ENCODE data around the gene SLC15A5. TPM values are rescaled to one million over a fixed set of nuclear protein-coding genes. Genes with fewer than 3 reads are reported as not detected.

SLC15A5 gene
- total RNA-seq, 4 donors from 2014 or later: 0.50 TPM; not detected in 3

DNA sequence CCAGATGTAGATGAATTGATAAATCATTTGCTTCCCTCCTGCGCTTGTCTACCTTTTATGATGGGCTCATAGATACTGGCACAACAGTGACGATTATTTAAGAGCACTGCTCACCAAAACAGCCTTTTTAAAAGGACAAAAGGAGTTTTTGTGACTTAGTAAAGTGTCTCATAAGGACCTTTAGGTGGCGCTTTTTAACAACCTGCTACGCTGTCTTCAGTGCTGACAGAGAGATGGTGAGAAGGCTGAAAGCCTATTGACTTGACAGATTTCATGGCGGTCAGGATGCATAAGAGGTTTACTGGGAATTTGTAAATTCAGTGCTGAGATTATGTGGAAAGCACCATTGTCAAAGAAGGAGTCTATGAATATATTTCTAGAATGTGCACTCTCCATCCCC is 87.6 kb downstream of the SLC15A5 start:
- TF ChIP-seq, protein P1, sequence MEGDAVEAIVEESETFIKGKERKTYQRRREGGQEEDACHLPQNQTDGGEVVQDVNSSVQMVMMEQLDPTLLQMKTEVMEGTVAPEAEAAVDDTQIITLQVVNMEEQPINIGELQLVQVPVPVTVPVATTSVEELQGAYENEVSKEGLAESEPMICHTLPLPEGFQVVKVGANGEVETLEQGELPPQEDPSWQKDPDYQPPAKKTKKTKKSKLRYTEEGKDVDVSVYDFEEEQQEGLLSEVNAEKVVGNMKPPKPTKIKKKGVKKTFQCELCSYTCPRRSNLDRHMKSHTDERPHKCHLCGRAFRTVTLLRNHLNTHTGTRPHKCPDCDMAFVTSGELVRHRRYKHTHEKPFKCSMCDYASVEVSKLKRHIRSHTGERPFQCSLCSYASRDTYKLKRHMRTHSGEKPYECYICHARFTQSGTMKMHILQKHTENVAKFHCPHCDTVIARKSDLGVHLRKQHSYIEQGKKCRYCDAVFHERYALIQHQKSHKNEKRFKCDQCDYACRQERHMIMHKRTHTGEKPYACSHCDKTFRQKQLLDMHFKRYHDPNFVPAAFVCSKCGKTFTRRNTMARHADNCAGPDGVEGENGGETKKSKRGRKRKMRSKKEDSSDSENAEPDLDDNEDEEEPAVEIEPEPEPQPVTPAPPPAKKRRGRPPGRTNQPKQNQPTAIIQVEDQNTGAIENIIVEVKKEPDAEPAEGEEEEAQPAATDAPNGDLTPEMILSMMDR (IDR thresholded peaks at IDR 0.05): no peak
- DNase-seq (ENCODE audit: low spot score) (no peak), ATAC-seq (ENCODE audit: low FRiP score) (no peak)

DNA sequence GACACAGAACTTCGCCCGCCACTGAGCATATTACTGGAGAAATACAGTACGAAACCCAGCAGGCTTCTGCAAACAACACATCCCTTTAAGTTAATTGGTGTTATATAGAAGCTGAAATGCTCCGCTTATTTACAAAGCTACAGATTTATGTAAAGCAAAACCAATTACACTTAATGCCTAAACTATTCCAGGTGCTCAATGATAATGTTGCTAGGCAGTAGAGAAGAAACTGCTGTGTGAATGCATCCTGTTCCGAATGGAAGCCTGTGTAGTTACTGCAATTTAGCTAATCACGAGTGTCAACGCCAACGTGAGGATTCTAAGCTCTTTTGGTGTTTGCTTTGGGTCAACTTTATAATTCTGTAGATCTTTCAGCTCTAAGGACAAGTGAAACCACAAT is 89.8 kb downstream of the SLC15A5 start:
- no peak for ATAC-seq (ENCODE audit: low FRiP score)
- TF ChIP-seq, protein P1 (IDR thresholded peaks at IDR 0.05): no peak

DNA sequence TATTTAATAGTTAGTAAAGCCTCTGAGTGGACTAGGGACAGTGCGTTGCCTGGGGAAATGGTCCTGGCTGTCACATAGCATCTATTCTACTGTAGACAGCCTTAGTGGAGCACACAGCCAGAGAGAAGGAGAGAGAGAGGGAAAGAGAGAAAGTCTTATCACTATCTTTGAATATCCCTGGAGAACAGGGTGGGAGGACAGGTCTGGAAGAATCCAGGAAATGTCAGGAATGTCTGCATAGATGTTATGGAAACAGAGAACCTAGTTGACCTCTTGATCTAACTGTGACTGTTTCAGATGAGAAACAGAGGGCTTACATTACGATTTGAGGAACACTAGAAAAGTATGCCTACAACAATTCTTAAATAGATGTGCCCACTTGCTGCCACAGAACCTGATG is 92.8 kb downstream of the SLC15A5 start:
- ATAC-seq (ENCODE audit: low FRiP score) (no peak), DNase-seq (ENCODE audit: low spot score) (no peak)
- TF ChIP-seq, protein P1 (IDR thresholded peaks at IDR 0.05): no peak

More for the DNA sequence above, 89.8 kb downstream of the SLC15A5 start:
- DNase-seq (ENCODE audit: low spot score): no peak

DNA sequence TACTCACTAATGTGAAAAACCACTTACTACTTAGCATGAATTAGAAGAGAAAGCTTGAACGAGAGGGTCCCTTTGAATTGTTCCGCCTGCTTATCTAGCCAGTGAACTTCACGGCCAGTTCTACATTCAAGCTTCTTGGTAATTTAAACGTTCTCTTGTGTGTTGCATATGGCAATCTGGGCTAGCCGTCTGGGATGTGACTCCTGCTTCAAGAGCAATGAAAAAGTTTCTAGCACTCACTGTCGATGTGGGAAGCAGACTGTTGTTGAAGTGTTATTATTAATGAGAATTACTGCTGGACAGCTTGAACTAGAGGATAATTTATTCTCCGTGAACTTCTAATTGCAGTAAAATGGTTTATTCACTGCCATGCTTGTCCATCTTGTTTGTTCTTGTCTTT is 93.9 kb downstream of the SLC15A5 start:
- TF ChIP-seq, protein P1 (IDR thresholded peaks at IDR 0.05): no peak
- DNase-seq (ENCODE audit: low spot score) (no peak), ATAC-seq (ENCODE audit: low FRiP score) (no peak)

DNA sequence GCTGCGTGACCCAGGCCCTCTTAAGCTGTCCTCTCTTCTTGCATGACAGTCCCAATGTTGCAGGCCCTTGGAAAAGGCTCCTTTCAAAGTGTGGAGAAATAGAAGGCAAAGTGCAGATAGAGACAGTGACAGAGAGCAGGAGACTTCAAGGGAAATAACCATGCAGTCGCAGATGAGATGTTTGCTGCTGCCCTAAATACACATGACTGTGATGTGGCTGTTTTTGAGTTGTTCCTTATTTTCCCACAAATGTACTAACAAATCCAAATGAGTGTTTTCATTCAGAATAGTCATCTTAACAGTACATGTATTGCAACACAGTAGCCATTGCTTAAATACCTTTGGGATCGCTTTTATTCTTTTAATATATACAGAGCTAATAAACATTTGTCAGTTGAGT is 101.6 kb downstream of the SLC15A5 start:
- DNase-seq (ENCODE audit: low spot score): no peak
- peak; percentile 48 for ATAC-seq (ENCODE audit: low FRiP score)
- TF ChIP-seq, protein P1 (IDR thresholded peaks at IDR 0.05): no peak

DNA sequence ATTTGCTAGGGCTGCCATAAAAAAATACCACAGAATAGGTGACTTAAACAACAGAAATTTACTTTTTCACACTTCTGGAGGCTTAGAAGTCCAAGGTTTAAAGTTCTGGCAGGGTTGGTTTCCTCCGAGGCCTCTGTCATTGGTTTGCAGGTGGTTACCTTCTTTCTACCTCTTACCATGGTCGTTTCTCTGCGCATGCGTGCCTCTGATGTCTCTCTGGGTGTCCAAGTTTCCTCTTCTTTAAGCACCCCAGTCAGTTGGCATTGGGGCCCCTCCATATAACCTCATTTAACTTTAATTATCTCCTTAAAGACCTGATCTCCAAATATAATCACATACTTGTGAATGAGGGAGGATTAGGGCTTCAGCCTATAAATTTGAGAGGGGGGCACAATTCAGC is 103.2 kb downstream of the SLC15A5 start:
- TF ChIP-seq, protein P1 (IDR thresholded peaks at IDR 0.05): no peak
- no peak for DNase-seq (ENCODE audit: low spot score)
- no peak for ATAC-seq (ENCODE audit: low FRiP score)

DNA sequence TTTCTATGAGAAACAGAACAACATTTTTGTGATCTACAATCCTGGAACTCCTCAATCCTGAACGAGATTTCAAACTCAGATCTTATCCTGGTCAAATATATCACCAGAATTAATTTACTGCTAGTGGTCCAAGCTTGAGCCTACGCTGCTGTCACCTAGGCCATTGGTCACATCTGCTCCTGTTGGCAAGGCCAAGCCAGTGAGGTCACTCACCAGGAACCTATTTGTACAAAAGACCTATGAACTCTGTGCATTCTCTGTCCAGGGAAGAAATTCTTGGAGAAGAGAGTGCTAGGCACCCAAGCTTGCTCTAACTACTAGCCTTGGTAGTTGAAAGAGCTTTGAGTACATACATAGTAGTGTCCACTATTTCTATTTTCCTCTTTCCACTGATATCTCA is 106.1 kb downstream of the SLC15A5 start:
- DNase-seq (ENCODE audit: low spot score) (no peak), ATAC-seq (ENCODE audit: low FRiP score) (no peak)

More for the DNA sequence above, 106.1 kb downstream of the SLC15A5 start:
- TF ChIP-seq, protein P1 (IDR thresholded peaks at IDR 0.05): no peak

Data from omental fat pad (tissue), 4 donors.